Activated T-cell treated with anti-CD3 and anti-CD28 coated beads for 4 hours (primary cell): Measurements from ENCODE around the gene NPIPA5.
"Not testable (repeated sequence)": the region's sequence is repeated elsewhere in the genome, so short reads cannot be mapped to it uniquely, and the experiment has no call there.

ENCODE experiments used
- DNase-seq: peaks from one replicate; pipeline ENCODE4 v3.0.0-alpha.2; 2020

The NPIPA5 gene

GRCh38 chr16:15378194-15378593, at the start of gene NPIPA5:
NPIPA5 (minus strand) TSS chr16:15378294; CDS start chr16:15378294, 0 bp downstream.
- DNase-seq: not testable (repeated sequence)

GRCh38 chr16:15427648-15428239, 49.6 kb upstream of the NPIPA5 start:
- DNase-seq: peak; percentile 49

GRCh38 chr16:15426796-15427195, 48.7 kb upstream of the NPIPA5 start:
- no peak for DNase-seq

GRCh38 chr16:15425861-15426260, 47.8 kb upstream of the NPIPA5 start:
- DNase-seq: no peak

- DNase-seq: no peak
Observed at GRCh38 chr16:15422222-15422621, 44.1 kb upstream of the NPIPA5 start.

GRCh38 chr16:15421696-15422095, 43.6 kb upstream of the NPIPA5 start:
- DNase-seq: not testable (repeated sequence)

- DNase-seq: no peak
Observed at GRCh38 chr16:15418206-15418605, 40.1 kb upstream of the NPIPA5 start.

GRCh38 chr16:15417197-15417596, 39.1 kb upstream of the NPIPA5 start:
- DNase-seq: no peak

GRCh38 chr16:15415511-15415985, 37.5 kb upstream of the NPIPA5 start:
- no peak for DNase-seq

GRCh38 chr16:15409476-15409875, 31.4 kb upstream of the NPIPA5 start:
- DNase-seq: not testable (repeated sequence)

GRCh38 chr16:15407756-15408155, 29.7 kb upstream of the NPIPA5 start:
- DNase-seq: not testable (repeated sequence)

GRCh38 chr16:15404792-15405191, 26.7 kb upstream of the NPIPA5 start:
- no peak for DNase-seq

- not testable (repeated sequence) for DNase-seq
Observed at GRCh38 chr16:15404091-15404490, 26.0 kb upstream of the NPIPA5 start.

GRCh38 chr16:15403392-15403995, 25.4 kb upstream of the NPIPA5 start:
- no peak for DNase-seq

GRCh38 chr16:15401972-15402371, 23.9 kb upstream of the NPIPA5 start:
- no peak for DNase-seq

- not testable (repeated sequence) for DNase-seq
Observed at GRCh38 chr16:15400314-15400713, 22.2 kb upstream of the NPIPA5 start.

- DNase-seq: no peak
Observed at GRCh38 chr16:15399317-15399716, 21.2 kb upstream of the NPIPA5 start.

- DNase-seq: no peak
Observed at GRCh38 chr16:15398618-15399316, 20.7 kb upstream of the NPIPA5 start.

GRCh38 chr16:15396948-15397594, 19.0 kb upstream of the NPIPA5 start:
- DNase-seq: no peak

- not testable (repeated sequence) for DNase-seq
Observed at GRCh38 chr16:15396509-15396829, 18.4 kb upstream of the NPIPA5 start.

- DNase-seq: not testable (repeated sequence)
Observed at GRCh38 chr16:15395631-15396508, 17.8 kb upstream of the NPIPA5 start, which contains the start of gene MPV17L. MPV17L (plus strand) TSS chr16:15395754; CDS start chr16:15395898, 144 bp downstream.

- not testable (repeated sequence) for DNase-seq
Observed at GRCh38 chr16:15393025-15393424, 14.9 kb upstream of the NPIPA5 start.
